GM12875 (cell line): ENCODE results near the gene UGT2A2.

Experiments used
- H3K4me3 ChIP-seq: one replicate; pipeline ENCODE4 v1.5.1; 2011; ENCODE audit warnings: low read depth, low read length, control low read depth
- CTCF ChIP-seq: IDR thresholded peaks from 2 replicates; pipeline ENCODE4 v1.5.1; 2011; ENCODE audit warnings: low read depth, mild to moderate bottlenecking, control low read depth, inconsistent platforms, low read length, moderate library complexity, borderline replicate concordance; ENCODE audit not compliant: insufficient read depth

The UGT2A2 gene

GRCh38 chr4:69577245-69577644, 62.2 kb downstream of the UGT2A2 start:
- TF ChIP-seq CTCF: no peak
- H3K4me3 ChIP-seq: no peak overlapping the region

GRCh38 chr4:69576251-69576877, 63.1 kb downstream of the UGT2A2 start:
- H3K4me3 ChIP-seq: no peak overlapping the region
- no peak for TF ChIP-seq CTCF

GRCh38 chr4:69568787-69569186, 70.7 kb downstream of the UGT2A2 start:
- no peak for TF ChIP-seq CTCF
- H3K4me3 ChIP-seq: no peak overlapping the region

GRCh38 chr4:69563424-69563823, 76.0 kb downstream of the UGT2A2 start:
- H3K4me3 ChIP-seq: no peak overlapping the region
- no peak for TF ChIP-seq CTCF

- H3K4me3 ChIP-seq: no peak overlapping the region
- TF ChIP-seq CTCF: no peak
These were observed 89.8 kb downstream of the UGT2A2 start for GRCh38 chr4:69549651-69550050.

GRCh38 chr4:69546134-69546765, 93.2 kb downstream of the UGT2A2 start:
- TF ChIP-seq CTCF: no peak
- no peak overlapping the region for H3K4me3 ChIP-seq
